ENCODE results near the gene TPRX1. TPM values are rescaled to one million over a fixed set of nuclear protein-coding genes. Genes with fewer than 3 reads are reported as not detected.
"Not testable (repeated sequence)": the region's sequence is repeated elsewhere in the genome, so short reads cannot be mapped to it uniquely, and the experiment has no call there.

Gene TPRX1, protein sequence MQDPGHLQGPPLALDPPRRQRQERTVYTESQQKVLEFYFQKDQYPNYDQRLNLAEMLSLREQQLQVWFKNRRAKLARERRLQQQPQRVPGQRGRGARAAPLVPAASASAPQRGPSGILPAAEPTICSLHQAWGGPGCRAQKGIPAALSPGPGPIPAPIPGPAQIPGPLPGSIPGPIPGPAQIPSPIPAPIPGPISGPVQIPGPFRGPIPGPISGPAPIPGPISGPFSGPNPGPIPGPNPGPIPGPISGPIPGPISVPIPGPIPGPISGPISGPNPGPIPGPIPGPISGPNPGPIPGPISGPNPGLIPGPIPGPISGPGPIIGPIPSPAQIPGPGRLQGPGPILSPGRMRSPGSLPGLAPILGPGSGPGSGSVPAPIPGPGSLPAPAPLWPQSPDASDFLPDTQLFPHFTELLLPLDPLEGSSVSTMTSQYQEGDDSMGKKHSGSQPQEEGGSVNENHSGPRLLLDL
- total RNA-seq (2014; rRNA removed; shearing (Covaris generic)) = not detected in 2 replicates
- polyA plus RNA-seq (2014; cell fraction: nucleus; rRNA removed) = not detected in 2 replicates

DNA sequence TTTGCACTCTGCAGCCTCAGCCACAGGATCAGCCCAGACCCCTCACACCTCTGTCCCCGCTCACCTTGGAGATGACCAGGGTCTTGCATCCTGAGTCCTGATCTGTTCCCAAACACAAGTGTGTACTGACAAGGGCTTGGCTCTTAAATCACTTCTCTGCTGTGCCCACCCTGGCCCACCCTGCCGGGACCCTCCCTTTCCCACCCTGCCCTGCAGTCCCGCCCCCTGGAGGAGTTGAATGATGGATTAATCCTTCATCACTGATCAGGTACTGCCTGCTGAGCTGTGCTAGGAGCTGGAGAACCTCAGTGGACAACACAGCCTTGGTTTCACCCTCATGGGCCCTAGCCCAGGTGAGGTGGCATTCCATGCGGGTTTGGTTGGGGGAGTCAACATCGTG lies at the start of gene TPRX1:
Gene TPRX1, minus strand, starts transcription at position 101 of the 400 bp plus-strand sequence. Its CDS starts 12 bp downstream, at position 89.
- DNase-seq (ENCODE audit: extremely low read depth, low read depth) = not testable (repeated sequence)

GRCh38 chr19:47853003-47853402 lies 48.7 kb upstream of the TPRX1 start:
- no peak for DNase-seq (ENCODE audit: extremely low read depth, low read depth)

DNA sequence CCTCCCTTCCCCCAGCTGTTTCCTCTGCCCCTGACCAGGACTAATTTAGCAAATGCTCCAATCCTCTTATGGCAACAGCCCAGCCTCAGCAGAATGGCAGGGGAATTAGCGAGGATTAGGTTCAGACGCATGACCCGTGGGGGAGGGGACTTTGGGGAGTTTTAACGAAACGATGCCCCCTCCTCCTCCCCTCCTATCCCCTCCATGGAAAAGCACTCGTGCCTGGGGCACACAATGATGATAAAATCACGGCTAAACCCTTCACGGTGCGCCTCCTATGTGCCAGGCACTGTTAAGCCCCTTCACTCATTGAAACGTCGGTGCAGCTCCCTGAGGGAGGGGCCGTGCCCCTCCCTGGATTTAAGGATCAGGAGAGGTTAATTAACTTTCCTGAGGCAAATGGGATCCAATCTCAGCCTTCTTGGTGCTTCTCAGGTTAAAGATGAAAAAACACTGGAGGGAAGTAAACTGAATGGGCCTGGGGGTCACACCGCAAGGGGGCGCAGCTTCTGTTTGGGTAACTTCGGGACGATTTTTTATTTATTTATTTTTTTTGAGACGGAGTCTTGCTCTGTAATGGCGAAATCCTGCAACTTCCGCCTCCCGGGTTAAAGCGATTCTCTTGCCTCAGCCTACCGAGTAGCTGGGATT lies 44.6 kb upstream of the TPRX1 start:
- DNase-seq (ENCODE audit: extremely low read depth, low read depth) = peak; percentile 32

DNA sequence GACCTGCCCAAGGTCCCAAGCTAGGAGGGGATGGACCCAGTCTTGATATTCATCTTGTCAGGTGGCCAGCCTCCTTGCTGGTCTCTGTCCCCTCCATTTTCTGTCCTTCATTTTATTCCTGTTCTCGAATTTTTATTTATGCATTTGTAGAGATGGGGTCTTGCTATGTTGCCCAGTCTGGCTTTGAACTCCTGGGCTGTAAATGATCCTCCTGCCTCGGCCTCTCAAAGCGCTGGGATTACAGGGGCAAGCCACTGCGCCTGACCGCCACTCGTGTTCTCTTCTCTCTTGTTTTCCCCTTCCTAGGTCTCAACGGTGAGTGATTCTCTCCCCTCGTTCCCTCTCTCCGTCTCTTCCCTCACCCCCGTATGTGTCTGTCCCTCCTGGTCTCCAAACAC lies 44.1 kb upstream of the TPRX1 start:
- DNase-seq (ENCODE audit: extremely low read depth, low read depth) = no peak

DNA sequence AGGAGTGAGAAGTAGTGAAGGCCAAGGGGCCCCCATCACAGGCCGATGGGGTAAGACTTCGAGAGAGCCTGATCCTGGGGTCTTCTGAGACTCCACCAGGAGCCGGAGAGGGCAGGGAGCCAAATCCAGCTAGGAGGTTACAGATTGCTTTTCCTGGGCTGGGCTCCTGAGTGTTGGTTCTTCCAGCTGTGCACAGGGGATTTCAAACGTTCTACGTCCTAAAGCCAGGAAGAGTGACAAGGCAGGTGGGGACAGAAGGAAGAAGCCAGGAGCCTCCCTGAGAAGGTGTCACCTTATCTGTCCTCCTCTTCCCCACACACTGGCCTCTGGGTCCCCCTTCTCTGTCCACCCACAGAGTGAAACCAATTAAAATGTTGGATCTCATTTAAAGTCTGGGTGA lies 38.6 kb upstream of the TPRX1 start:
- DNase-seq (ENCODE audit: extremely low read depth, low read depth) = no peak

GRCh38 chr19:47839913-47840312 lies 35.6 kb upstream of the TPRX1 start:
- DNase-seq (ENCODE audit: extremely low read depth, low read depth) = no peak

- DNase-seq (ENCODE audit: extremely low read depth, low read depth) = no peak
These were observed 35.1 kb upstream of the TPRX1 start for GRCh38 chr19:47839411-47839810.

DNA sequence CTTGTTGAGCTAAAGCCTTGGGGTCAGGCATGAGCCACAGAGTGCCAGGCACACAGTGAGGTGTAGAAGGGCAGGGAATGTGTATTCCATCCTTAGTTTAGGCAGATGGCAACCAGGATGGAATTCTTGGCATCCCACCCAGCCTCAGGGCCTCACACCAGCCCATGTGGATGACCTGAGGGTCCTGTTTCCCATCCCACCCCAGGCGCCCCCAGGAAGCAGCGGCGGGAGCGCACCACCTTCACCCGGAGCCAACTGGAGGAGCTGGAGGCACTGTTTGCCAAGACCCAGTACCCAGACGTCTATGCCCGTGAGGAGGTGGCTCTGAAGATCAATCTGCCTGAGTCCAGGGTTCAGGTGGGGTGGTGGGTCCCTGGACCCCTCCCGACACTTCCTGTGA lies 31.7 kb upstream of the TPRX1 start:
- DNase-seq (ENCODE audit: extremely low read depth, low read depth) = no peak

- DNase-seq (ENCODE audit: extremely low read depth, low read depth) = no peak
These were observed 28.4 kb upstream of the TPRX1 start for GRCh38 chr19:47832723-47833122.

DNA sequence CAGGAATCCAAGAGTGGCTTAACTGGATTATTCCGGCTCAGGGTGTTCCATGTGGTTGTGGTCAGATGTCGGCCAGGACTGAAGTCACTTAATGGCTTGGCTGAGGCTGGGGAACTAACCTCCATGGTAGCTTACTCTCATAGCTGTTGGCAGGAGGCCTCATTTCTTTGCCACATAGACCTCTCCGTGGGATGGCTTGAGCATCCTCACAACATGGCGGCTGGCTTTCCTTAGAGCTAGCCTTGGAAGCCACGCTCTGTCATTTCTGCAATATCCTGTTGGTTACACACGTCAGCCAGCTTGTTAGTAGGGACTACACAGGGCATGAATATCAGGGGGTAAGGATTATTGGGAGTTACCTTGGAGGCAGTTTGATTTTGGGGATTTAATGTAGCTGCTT lies 22.4 kb upstream of the TPRX1 start:
- no peak for DNase-seq (ENCODE audit: extremely low read depth, low read depth)

GRCh38 chr19:47824396-47824795 lies 20.0 kb upstream of the TPRX1 start:
- DNase-seq (ENCODE audit: extremely low read depth, low read depth) = no peak

DNA sequence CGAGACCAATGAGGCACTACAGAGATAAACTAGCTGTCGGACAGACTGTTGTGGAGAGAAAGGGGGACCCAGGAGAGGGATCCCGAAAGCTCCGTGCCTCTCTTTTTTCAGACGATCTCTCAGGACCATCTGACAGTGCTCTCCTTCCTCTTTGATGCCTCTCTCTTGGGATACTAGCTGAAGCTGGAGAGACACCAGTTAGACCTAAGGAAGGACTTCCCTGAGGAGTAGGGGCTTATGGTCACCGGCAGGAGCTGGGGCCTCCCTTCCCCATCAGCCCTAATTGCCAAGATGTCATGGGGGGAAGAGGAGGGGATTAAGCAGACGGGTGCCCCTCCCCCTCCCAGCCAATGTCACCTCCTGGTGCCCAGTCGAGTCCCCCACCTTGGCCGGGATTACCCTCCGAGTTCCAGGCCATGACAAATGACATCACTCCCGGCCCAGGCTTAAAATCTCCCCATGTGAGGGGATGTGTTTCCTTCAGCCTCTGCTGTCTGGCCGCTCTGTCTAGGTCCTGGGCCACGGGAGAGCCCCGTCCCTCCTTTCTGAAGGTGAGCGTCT lies 17.2 kb upstream of the TPRX1 start, which contains the start of gene CRX:
Gene CRX, plus strand, starts transcription at position 478 of the 561 bp plus-strand sequence. CDS start 12,507 bp downstream, outside the sequence.
- DNase-seq (ENCODE audit: extremely low read depth, low read depth) = no peak

DNA sequence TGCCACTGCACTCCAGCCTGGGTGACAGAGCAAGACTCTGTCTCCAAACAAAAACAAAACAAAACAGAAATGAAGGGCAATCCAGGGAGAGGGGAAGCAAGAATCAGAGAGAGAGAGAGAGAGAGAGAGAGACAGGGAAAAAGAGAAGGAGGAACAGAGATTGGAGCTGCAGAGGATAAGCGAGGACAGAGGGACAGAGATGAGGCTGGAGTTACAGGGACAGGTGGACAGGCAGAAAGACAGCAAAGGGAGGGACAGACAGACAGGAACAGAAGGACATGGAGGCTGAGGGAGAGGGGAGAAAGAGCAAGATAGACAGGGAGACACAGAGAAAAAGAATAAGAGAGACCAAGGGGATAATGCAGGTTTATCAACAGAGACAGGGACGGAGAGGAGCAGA lies 16.1 kb upstream of the TPRX1 start:
- DNase-seq (ENCODE audit: extremely low read depth, low read depth) = no peak

DNA sequence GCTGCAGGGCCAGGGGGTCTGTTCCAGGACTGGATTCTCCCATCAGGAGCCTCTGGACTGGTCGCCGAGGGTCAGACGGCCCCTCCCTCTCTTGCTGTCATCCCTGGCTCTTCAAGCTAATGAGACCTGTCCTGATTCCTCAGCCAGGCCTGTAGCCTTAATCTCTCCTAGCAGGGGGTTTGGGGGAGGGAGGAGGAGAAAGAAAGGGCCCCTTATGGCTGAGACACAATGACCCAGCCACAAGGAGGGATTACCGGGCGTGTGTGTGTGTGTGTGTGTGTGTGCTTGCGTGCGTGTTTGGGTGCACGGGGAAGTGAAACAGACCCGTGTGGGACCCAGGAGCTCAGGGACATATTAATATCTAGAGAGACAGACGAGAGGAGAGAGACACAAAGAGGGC lies 15.5 kb upstream of the TPRX1 start:
- DNase-seq (ENCODE audit: extremely low read depth, low read depth) = no peak

GRCh38 chr19:47818221-47818620 lies 13.9 kb upstream of the TPRX1 start:
- not testable (repeated sequence) for DNase-seq (ENCODE audit: extremely low read depth, low read depth)

- DNase-seq (ENCODE audit: extremely low read depth, low read depth) = not testable (repeated sequence)
These were observed 11.9 kb upstream of the TPRX1 start for GRCh38 chr19:47816270-47816669.

GRCh38 chr19:47813995-47814328 lies 9.6 kb upstream of the TPRX1 start:
- DNase-seq (ENCODE audit: extremely low read depth, low read depth) = no peak

DNA sequence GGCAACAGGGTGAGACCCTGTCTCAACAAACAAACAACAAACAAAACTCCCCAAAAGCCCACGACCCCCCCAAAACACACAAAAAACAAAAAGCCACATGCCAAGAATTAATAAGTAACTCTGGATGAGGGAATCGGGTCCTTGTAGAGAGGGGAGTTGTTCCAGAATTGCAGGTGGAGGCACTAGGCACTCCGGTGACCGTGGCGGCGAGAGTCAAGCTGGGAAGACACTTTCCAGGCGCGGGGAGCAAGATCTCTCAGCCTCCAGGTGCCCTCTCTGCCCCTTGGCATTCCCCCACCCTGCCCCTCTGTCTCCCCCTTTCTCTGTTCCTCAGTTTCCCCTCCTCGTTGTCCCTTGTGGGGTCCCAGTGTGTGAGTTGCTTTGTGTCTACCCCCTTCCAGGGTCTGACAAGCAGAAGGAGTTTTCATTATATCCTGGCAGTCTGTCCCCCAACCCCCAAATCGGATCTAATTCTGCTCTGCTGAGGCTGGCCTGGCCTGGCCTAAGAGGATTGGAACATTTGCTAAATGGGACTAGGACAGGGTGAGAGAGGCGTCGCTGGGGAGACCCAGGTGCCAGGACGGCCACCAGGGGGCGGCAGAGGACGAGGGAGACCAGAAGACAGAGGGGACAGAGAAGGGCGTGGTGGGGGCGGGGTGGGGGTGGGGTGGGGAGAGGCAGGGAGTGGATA lies 9.1 kb upstream of the TPRX1 start:
- DNase-seq (ENCODE audit: extremely low read depth, low read depth) = peak; percentile 71

DNA sequence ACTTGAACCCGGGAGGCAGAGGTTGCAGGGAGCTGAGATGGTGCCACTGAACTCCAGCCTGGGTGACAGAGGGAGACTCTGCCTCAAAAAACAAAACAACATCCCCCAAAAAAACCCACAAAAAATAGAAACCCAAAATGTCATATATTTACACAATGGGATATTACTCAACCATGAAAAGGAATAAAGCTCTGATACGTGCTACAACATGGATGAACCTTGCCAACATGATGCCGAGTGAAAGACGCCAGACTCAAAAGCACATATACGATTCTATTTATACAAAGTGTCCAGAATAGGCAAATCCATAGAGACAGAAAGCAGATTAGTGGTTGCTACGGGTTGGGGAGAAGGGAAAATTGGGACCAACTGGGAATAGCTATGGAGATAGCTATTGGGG lies 2.1 kb upstream of the TPRX1 start:
- no peak for DNase-seq (ENCODE audit: extremely low read depth, low read depth)

GRCh38 chr19:47805313-47805712 lies 962 bp upstream of the TPRX1 start:
- DNase-seq (ENCODE audit: extremely low read depth, low read depth) = no peak

DNA sequence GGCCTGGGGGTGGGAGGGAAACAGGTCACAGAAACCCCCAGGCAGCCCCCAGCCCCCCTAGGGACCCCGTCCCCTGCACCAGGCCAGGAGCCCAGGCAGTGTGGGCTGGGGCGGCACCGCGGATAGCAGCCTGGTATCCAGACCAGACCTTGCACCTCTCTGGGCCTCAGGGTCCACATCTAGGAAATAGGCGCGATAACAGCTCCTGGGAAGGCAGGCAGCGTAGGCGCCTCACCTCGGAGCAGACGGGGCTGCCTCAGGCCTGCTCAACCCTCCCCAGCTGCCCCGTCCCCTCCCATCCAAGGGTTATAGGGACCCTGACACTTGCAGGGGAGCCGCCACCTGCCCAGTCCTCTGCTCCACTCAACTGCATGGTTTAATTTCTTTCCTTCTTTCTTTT lies 680 bp downstream of the TPRX1 start:
- DNase-seq (ENCODE audit: extremely low read depth, low read depth) = not testable (repeated sequence)

All from NCI-H460 (cell line).